HG03103 (cell line): ENCODE data around the gene ZNF205.
"Not testable (repeated sequence)": the region's sequence is repeated elsewhere in the genome, so short reads cannot be mapped to it uniquely, and the experiment has no call there.

Experiments
- ATAC-seq: cut with Tn5 transposase; IDR thresholded peaks from one replicate; pipeline ENCODE4 v1.9.1; 2021; ENCODE audit warnings: low read depth; ENCODE audit not compliant: unreplicated experiment

The ZNF205 gene

DNA sequence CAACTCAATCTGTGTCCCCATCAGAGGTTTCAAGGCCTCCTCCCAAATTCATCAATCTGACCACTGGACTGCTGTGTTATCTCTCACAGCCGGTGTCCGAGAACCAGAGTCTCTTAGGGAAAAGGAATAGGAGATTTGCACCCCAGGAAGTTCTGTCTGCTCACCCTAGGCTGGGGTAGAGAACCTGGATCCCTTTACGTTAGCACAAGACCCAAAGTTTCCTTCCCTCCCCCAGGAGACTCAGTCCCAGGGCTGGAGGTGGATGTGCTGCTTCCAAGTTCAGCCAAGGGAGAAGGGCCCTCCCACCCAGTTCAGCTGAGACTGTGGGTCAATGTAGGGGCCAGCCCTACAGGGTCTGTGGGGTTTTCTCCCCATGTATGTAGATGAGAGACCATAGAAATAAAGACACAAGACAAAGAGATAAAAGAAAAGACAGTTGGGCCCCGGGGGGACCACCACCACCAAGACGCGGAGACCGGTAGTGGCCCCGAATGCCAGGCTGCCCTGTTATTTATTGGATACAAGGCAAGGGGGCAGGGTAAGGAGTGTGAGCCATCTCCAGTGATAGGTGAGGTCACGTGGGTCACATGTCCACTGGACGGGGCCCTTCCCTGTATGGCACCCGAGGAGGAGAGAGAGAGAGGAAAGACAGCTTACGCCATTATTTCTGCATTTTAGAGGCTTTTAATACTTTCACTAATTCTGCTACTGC lies 52.9 kb downstream of the ZNF205 start:
- ATAC-seq, result no peak

DNA sequence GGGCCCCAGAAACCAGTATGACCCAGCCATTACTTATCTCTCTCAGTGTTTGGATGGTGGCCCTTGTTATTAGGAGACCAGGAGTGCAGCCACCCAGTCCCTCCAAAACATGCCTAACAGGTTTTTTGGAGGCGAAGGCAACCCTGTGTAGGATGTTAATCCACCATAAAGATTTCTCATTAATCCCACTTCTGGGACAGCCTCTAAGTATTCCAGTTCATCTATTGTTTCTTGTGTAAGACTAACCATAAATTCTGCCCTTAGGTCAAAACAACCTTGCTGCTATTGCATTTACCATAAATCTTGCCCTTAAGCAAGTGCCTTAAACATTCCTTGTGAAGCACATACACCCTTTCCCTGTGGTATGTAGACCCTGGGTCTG lies 54.1 kb downstream of the ZNF205 start:
- ATAC-seq, result no peak

DNA sequence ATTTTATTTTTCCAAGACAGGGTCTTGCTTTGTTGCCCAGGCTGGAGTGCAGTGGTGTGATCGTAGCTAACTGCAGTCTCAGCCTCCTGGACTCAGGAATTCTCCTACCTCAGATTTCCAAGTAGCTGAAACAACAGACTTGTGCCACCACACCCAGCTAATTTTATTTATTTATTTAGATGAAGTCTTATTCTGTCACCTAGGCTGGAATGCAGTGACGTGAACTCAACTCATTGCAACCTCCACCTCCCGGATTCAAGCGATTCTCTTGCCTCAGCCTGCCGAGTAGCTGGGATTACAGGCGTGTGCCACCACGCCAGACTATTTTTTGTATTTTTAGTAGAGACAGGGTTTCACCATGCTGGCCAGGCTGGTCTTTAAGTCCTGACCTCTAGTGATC lies 56.3 kb downstream of the ZNF205 start:
- not testable (repeated sequence) for ATAC-seq
